ENCODE measurements around the gene SLC30A5.

Gene SLC30A5

GRCh38 chr5:69049151-69049550 lies 44.7 kb upstream of the SLC30A5 start:
- DNase-seq (ENCODE audit: low read depth in 1 of 2, low spot score in 1 of 2), result no peak
- Histone ChIP-seq H3K27me3 (ENCODE audit: insufficient read depth, poor library complexity, severe bottlenecking) (no peaks in the 10 kb centered on the region), H3K4me3 (replicated peaks; ENCODE audit: insufficient read depth, low read length) (no peak overlapping the region), H3K27ac (replicated peaks) (no peak overlapping the region)
- TF ChIP-seq REST (IDR thresholded peaks at IDR 0.05; ENCODE audit: insufficient replicate concordance, low read depth) (no peak), SPI1 (IDR thresholded peaks at IDR 0.05; ENCODE audit: borderline replicate concordance, low read depth) (no peak), CTCF (IDR thresholded peaks at IDR 0.05; ENCODE audit: insufficient read depth, low read length) (no peak), POLR2AphosphoS5 (IDR thresholded peaks at IDR 0.05; ENCODE audit: low read depth) (no peak), GABPA (IDR thresholded peaks at IDR 0.05; ENCODE audit: low read depth) (no peak)

GRCh38 chr5:69049796-69050195 lies 44.0 kb upstream of the SLC30A5 start:
- no peak overlapping the region for H3K27ac ChIP-seq (replicated peaks)
- DNase-seq (ENCODE audit: low read depth in 1 of 2, low spot score in 1 of 2), result no peak
- H3K4me3 ChIP-seq (replicated peaks; ENCODE audit: insufficient read depth, low read length), result no peak overlapping the region
- TF ChIP-seq SPI1 (IDR thresholded peaks at IDR 0.05; ENCODE audit: borderline replicate concordance, low read depth), result no peak
- TF ChIP-seq REST (IDR thresholded peaks at IDR 0.05; ENCODE audit: insufficient replicate concordance, low read depth), result no peak
- TF ChIP-seq CTCF (IDR thresholded peaks at IDR 0.05; ENCODE audit: insufficient read depth, low read length), result no peak
- no peak for TF ChIP-seq POLR2AphosphoS5 (IDR thresholded peaks at IDR 0.05; ENCODE audit: low read depth)
- no peak for TF ChIP-seq GABPA (IDR thresholded peaks at IDR 0.05; ENCODE audit: low read depth)
- H3K27me3 ChIP-seq (ENCODE audit: insufficient read depth, poor library complexity, severe bottlenecking), result no peaks in the 10 kb centered on the region

- DNase-seq (ENCODE audit: low read depth in 1 of 2, low spot score in 1 of 2), result no peak
- no peak for TF ChIP-seq REST (IDR thresholded peaks at IDR 0.05; ENCODE audit: insufficient replicate concordance, low read depth)
- H3K27me3 ChIP-seq (ENCODE audit: insufficient read depth, poor library complexity, severe bottlenecking), result no peaks in the 10 kb centered on the region
- H3K27ac ChIP-seq (replicated peaks), result no peak overlapping the region
- no peak overlapping the region for H3K4me3 ChIP-seq (replicated peaks; ENCODE audit: insufficient read depth, low read length)
These were observed 43.6 kb upstream of the SLC30A5 start for GRCh38 chr5:69050214-69050613.

GRCh38 chr5:69052181-69052580 lies 41.6 kb upstream of the SLC30A5 start:
- DNase-seq (ENCODE audit: low read depth in 1 of 2, low spot score in 1 of 2), result no peak
- Histone ChIP-seq H3K27ac (replicated peaks) (no peak overlapping the region), H3K27me3 (ENCODE audit: insufficient read depth, poor library complexity, severe bottlenecking) (no peaks in the 10 kb centered on the region), H3K4me3 (replicated peaks; ENCODE audit: insufficient read depth, low read length) (no peak overlapping the region)
- TF ChIP-seq POLR2AphosphoS5 (IDR thresholded peaks at IDR 0.05; ENCODE audit: low read depth), result no peak
- TF ChIP-seq CTCF (IDR thresholded peaks at IDR 0.05; ENCODE audit: insufficient read depth, low read length), result no peak
- no peak for TF ChIP-seq GABPA (IDR thresholded peaks at IDR 0.05; ENCODE audit: low read depth)
- no peak for TF ChIP-seq SPI1 (IDR thresholded peaks at IDR 0.05; ENCODE audit: borderline replicate concordance, low read depth)
- TF ChIP-seq REST (IDR thresholded peaks at IDR 0.05; ENCODE audit: insufficient replicate concordance, low read depth), result no peak
